Neural cell (in vitro differentiated cells): ENCODE results near the gene PDE6A. TPM values are rescaled to one million over a fixed set of nuclear protein-coding genes. Genes with fewer than 3 reads are reported as not detected.

Source experiments
- H2AFZ ChIP-seq: fragments of 200-600, 300-800 bp; sonication (generic), shearing (Covaris generic); 2 replicates; pipeline ENCODE4 v1.6.0; 2014; ENCODE audit warnings: low read depth, mild to moderate bottlenecking, antibody characterized with exemption, low read length, moderate library complexity
- H3F3A ChIP-seq: fragments of 200-600 bp; shearing (Covaris generic); 2 replicates; pipeline ENCODE4 v1.6.1; 2016; ENCODE audit warnings: mild to moderate bottlenecking, moderate library complexity, mixed read lengths, antibody characterized with exemption, low read length; ENCODE audit not compliant: insufficient read depth, poor library complexity, severe bottlenecking
- H3K27ac ChIP-seq: fragments of 200-600, 300-800 bp; sonication (generic), shearing (Covaris generic); 2 replicates; pipeline ENCODE4 v1.5.1; 2014; ENCODE audit warnings: mild to moderate bottlenecking, low read length, moderate library complexity
- H3K27me3 ChIP-seq: fragments of 300-800, 200-600 bp; sonication (generic), shearing (Covaris generic); 2 replicates; pipeline ENCODE4 v1.6.0; 2014; ENCODE audit warnings: mild to moderate bottlenecking, low read depth, low read length, moderate library complexity; ENCODE audit not compliant: insufficient read depth
- H3K36me3 ChIP-seq: fragments of 300-800, 200-600 bp; sonication (generic), shearing (Covaris generic); 2 replicates; pipeline ENCODE4 v1.5.1; 2014; ENCODE audit warnings: mild to moderate bottlenecking, antibody characterized with exemption, low read length, moderate library complexity; ENCODE audit not compliant: insufficient read depth
- H3K4me2 ChIP-seq: fragments of 300-800, 200-600 bp; sonication (generic), shearing (Covaris generic); 2 replicates; pipeline ENCODE4 v1.6.0; 2014; ENCODE audit warnings: mild to moderate bottlenecking, low read length
- H3K4me3 ChIP-seq: fragments of 300-800, 200-600 bp; sonication (generic), shearing (Covaris generic); 2 replicates; pipeline ENCODE4 v1.5.1; 2014; ENCODE audit warnings: mild to moderate bottlenecking, low read length, moderate library complexity
- H3K79me2 ChIP-seq: fragments of 200-600 bp; shearing (Covaris generic); replicated peaks from 2 replicates; pipeline ENCODE4 v1.6.0; 2014; ENCODE audit warnings: mild to moderate bottlenecking, low read length, moderate library complexity; ENCODE audit not compliant: insufficient read depth
- H3K9ac ChIP-seq: fragments of 300-800, 200-600 bp; sonication (generic), shearing (Covaris generic); 2 replicates; pipeline ENCODE4 v1.6.1; 2016; ENCODE audit warnings: mild to moderate bottlenecking, low read length, mixed read lengths
- H3K9me2 ChIP-seq: fragments of 200-600 bp; shearing (Covaris generic); 2 replicates; pipeline ENCODE4 v1.6.1; 2016; ENCODE audit warnings: mild to moderate bottlenecking, low read length, mixed read lengths; ENCODE audit not compliant: insufficient read depth
- H3K9me3 ChIP-seq: fragments of 200-600, 300-800 bp; sonication (generic), shearing (Covaris generic); 2 replicates; pipeline ENCODE4 v1.6.1; 2016; ENCODE audit warnings: mild to moderate bottlenecking, mixed run types, low read length, moderate library complexity, mixed read lengths
- H4K20me1 ChIP-seq: fragments of 200-600 bp; shearing (Covaris generic); 2 replicates; pipeline ENCODE4 v1.6.1; 2016; ENCODE audit warnings: mild to moderate bottlenecking, mixed run types; ENCODE audit not compliant: insufficient read depth
- CTCF ChIP-seq: fragments of 450-650 bp; IDR thresholded peaks from 2 replicates; pipeline ENCODE4 v1.5.1; 2014; ENCODE audit warnings: antibody characterized with exemption, mild to moderate bottlenecking, moderate library complexity; ENCODE audit not compliant: poor library complexity, severe bottlenecking
- EP300 ChIP-seq: fragments of 450-650 bp; conservative IDR thresholded peaks from 2 replicates; pipeline ENCODE4 v1.6.1; 2014; ENCODE audit warnings: antibody characterized with exemption, mild to moderate bottlenecking, moderate library complexity; ENCODE audit not compliant: poor library complexity, severe bottlenecking
- EZH2 ChIP-seq: fragments of 200-600, 300-800 bp; shearing (Covaris generic), sonication (generic); IDR thresholded peaks from 2 replicates; pipeline ENCODE4 v1.6.1; 2014; ENCODE audit warnings: antibody characterized with exemption, low read length, borderline replicate concordance, mild to moderate bottlenecking; ENCODE audit not compliant: insufficient read depth, poor library complexity, severe bottlenecking
- MXI1 ChIP-seq: fragments of 450-650 bp; conservative IDR thresholded peaks from 2 replicates; pipeline ENCODE4 v1.6.1; 2014; ENCODE audit warnings: antibody characterized with exemption, mild to moderate bottlenecking; ENCODE audit not compliant: poor library complexity, severe bottlenecking
- POLR2AphosphoS5 ChIP-seq: IDR thresholded peaks from 2 replicates; pipeline ENCODE4 v1.6.1; 2012
- RAD21 ChIP-seq: fragments of 450-650 bp; conservative IDR thresholded peaks from 2 replicates; pipeline ENCODE4 v1.6.1; 2014; ENCODE audit warnings: antibody characterized with exemption, mild to moderate bottlenecking, moderate library complexity
- SMC3 ChIP-seq: fragments of 450-650 bp; conservative IDR thresholded peaks from 2 replicates; pipeline ENCODE4 v1.6.1; 2014; ENCODE audit warnings: antibody characterized with exemption, mild to moderate bottlenecking, moderate library complexity; ENCODE audit not compliant: poor library complexity
- TAF1 ChIP-seq: IDR thresholded peaks from 2 replicates; pipeline ENCODE4 v1.6.1; 2012; ENCODE audit warnings: low read depth
- polyA plus RNA-seq: library from polyadenylated mRNA; depleted of rRNA; stranded (reverse); fragments of >200 nt; gene quantifications from 2 replicates; pipeline ENCODE4 v1.2.3, GENCODE V29; 2014
- TF ChIP-seq, protein P1 (sequence below): IDR thresholded peaks from 2 replicates; pipeline ENCODE4 v1.6.1; 2012; ENCODE audit warnings: borderline replicate concordance

Gene PDE6A
- polyA plus RNA-seq, 1 donor from 2014 or later = not detected

DNA sequence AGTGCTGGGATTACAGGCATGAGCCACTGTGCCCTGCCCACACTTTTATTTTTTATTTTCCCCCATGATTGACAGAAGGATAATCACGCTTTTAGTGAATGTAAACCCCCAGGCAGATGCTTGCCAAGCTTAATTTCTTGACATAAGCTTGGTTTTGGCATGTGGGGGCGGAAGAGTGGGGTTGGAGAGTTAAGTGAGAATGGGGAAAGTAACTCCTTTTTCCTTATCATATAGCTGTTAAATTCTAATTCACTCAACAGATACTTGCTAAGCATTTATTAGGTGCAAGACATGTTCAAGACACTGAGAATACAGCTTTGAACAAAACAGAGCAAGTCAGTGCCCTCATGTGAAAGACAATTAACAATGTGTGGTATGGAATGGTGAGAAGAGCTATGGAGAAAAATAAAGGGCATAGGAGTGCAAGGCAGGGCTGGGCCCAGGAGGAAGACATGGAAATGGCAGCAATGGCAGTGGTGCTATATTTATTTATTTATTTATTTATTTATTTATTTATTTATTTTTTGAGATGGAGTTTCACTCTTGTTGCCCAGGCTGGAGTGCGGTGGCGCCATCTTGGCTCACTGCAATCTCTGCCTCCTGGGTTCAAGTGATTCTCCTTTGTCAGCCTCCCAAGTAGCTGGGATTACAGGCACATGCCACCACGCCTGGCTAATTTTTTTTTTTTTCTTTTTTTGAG lies 18.2 kb upstream of the PDE6A start:
- H2AFZ ChIP-seq = no peak overlapping the region
- no peak overlapping the region for H3K27ac ChIP-seq
- H4K20me1 ChIP-seq = no peaks in the 10 kb centered on the region
- H3K4me2 ChIP-seq = no peak overlapping the region
- no peak overlapping the region for H3K4me3 ChIP-seq
- H3F3A ChIP-seq = peaks cover 6% of the 10 kb centered on the region
- H3K79me2 ChIP-seq = no peaks in the 10 kb centered on the region
- no peaks in the 10 kb centered on the region for H3K9me3 ChIP-seq
- TF ChIP-seq RAD21 = no peak
- TF ChIP-seq, protein P1, sequence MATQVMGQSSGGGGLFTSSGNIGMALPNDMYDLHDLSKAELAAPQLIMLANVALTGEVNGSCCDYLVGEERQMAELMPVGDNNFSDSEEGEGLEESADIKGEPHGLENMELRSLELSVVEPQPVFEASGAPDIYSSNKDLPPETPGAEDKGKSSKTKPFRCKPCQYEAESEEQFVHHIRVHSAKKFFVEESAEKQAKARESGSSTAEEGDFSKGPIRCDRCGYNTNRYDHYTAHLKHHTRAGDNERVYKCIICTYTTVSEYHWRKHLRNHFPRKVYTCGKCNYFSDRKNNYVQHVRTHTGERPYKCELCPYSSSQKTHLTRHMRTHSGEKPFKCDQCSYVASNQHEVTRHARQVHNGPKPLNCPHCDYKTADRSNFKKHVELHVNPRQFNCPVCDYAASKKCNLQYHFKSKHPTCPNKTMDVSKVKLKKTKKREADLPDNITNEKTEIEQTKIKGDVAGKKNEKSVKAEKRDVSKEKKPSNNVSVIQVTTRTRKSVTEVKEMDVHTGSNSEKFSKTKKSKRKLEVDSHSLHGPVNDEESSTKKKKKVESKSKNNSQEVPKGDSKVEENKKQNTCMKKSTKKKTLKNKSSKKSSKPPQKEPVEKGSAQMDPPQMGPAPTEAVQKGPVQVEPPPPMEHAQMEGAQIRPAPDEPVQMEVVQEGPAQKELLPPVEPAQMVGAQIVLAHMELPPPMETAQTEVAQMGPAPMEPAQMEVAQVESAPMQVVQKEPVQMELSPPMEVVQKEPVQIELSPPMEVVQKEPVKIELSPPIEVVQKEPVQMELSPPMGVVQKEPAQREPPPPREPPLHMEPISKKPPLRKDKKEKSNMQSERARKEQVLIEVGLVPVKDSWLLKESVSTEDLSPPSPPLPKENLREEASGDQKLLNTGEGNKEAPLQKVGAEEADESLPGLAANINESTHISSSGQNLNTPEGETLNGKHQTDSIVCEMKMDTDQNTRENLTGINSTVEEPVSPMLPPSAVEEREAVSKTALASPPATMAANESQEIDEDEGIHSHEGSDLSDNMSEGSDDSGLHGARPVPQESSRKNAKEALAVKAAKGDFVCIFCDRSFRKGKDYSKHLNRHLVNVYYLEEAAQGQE = no peak
- no peak for TF ChIP-seq SMC3
- no peak for TF ChIP-seq EP300
- no peak for TF ChIP-seq EZH2
- TF ChIP-seq POLR2AphosphoS5 = no peak
- TF ChIP-seq TAF1 = no peak
- no peak for TF ChIP-seq MXI1
- TF ChIP-seq CTCF = no peak
- no peaks in the 10 kb centered on the region for H3K9me2 ChIP-seq
- H3K27me3 ChIP-seq = no peaks in the 10 kb centered on the region
- H3K36me3 ChIP-seq = no peaks in the 10 kb centered on the region
- no peak overlapping the region for H3K9ac ChIP-seq

- Histone ChIP-seq H2AFZ (no peak overlapping the region), H3K4me2 (no peak overlapping the region), H3K4me3 (peak overlapping the region; percentile 98), H3K36me3 (no peaks in the 10 kb centered on the region), H3K9me3 (no peaks in the 10 kb centered on the region), H3K27ac (no peak overlapping the region), H3K79me2 (no peaks in the 10 kb centered on the region), H3K27me3 (no peaks in the 10 kb centered on the region), H3F3A (peaks cover 6% of the 10 kb centered on the region), H3K9me2 (no peaks in the 10 kb centered on the region), H4K20me1 (no peaks in the 10 kb centered on the region), H3K9ac (no peak overlapping the region)
- TF ChIP-seq SMC3 (peak; percentile 55), RAD21 (peak; percentile 53), POLR2AphosphoS5 (no peak), CTCF (peak; percentile 60)
Observed at GRCh38 chr5:149961957-149962409, 17.4 kb upstream of the PDE6A start.
